MG63 (cell line): ENCODE data around the gene SARNP. TPM values are rescaled to one million over a fixed set of nuclear protein-coding genes. Genes with fewer than 3 reads are reported as not detected.
"Not testable (repeated sequence)": the region's sequence is repeated elsewhere in the genome, so short reads cannot be mapped to it uniquely, and the experiment has no call there.

Experiments used
- DNase-seq: peaks from one replicate; pipeline ENCODE4 v3.0.0-alpha.2; 2020
- H3K27me3 ChIP-seq: fragments of 250-450 bp; sonication (Bioruptor Pico); 2 replicates; pipeline ENCODE4 v1.5.1; 2020; ENCODE audit warnings: mild to moderate bottlenecking, moderate library complexity
- H3K36me3 ChIP-seq: fragments of 250-450 bp; sonication (Bioruptor Pico); 2 replicates; pipeline ENCODE4 v1.5.1; 2020; ENCODE audit warnings: mild to moderate bottlenecking, moderate library complexity
- H3K4me3 ChIP-seq: fragments of 250-450 bp; sonication (Bioruptor Pico); 2 replicates; pipeline ENCODE4 v1.5.1; 2020; ENCODE audit warnings: mild to moderate bottlenecking, moderate library complexity
- H3K9me3 ChIP-seq: fragments of 250-450 bp; sonication (Bioruptor Pico); 2 replicates; pipeline ENCODE4 v1.5.1; 2020; ENCODE audit warnings: mild to moderate bottlenecking, moderate library complexity
- total RNA-seq: library from RNA; depleted of rRNA; stranded (reverse); fragments of >200 nt; shearing (Covaris generic); gene quantifications from 2 replicates; pipeline ENCODE4 v1.2.3, GENCODE V29; 2014; ENCODE audit warnings: low replicate concordance

SARNP gene
- total RNA-seq, 1 experiment from 2014 or later: 142 TPM

GRCh38 chr12:55765736-55766290 is 51.7 kb downstream of the SARNP start:
- no peak for DNase-seq
- Histone ChIP-seq H3K9me3 (no peaks in the 10 kb centered on the region; the same call in 1 of the 2 replicates), H3K36me3 (peaks cover 43% of the 10 kb centered on the region)

GRCh38 chr12:55762646-55763045 is 54.9 kb downstream of the SARNP start:
- H3K36me3 ChIP-seq: peaks cover 57% of the 10 kb centered on the region
- H3K9me3 ChIP-seq: no peaks in the 10 kb centered on the region
- no peak overlapping the region for H3K4me3 ChIP-seq
- DNase-seq: no peak
- no peaks in the 10 kb centered on the region for H3K27me3 ChIP-seq

More at GRCh38 chr12:55765736-55766290, 51.7 kb downstream of the SARNP start:
- Histone ChIP-seq H3K4me3 (no peak overlapping the region), H3K27me3 (no peaks in the 10 kb centered on the region)

- Histone ChIP-seq H3K36me3 (peaks cover 69% of the 10 kb centered on the region), H3K4me3 (no peak overlapping the region), H3K27me3 (no peaks in the 10 kb centered on the region), H3K9me3 (no peaks in the 10 kb centered on the region)
- no peak for DNase-seq
Observed at GRCh38 chr12:55760663-55761062, 56.9 kb downstream of the SARNP start.

GRCh38 chr12:55758575-55758974 is 58.9 kb downstream of the SARNP start:
- not testable (repeated sequence) for H3K27me3 ChIP-seq, H3K4me3 ChIP-seq, DNase-seq, H3K9me3 ChIP-seq
- H3K36me3 ChIP-seq: peaks cover 82% of the 10 kb centered on the region

- H3K9me3 ChIP-seq: no peaks in the 10 kb centered on the region
- H3K36me3 ChIP-seq: peaks cover 86% of the 10 kb centered on the region
- no peaks in the 10 kb centered on the region for H3K27me3 ChIP-seq
- H3K4me3 ChIP-seq: no peak overlapping the region
- no peak for DNase-seq
Observed at GRCh38 chr12:55757701-55758100, 59.8 kb downstream of the SARNP start.

- H3K27me3 ChIP-seq: no peaks in the 10 kb centered on the region
- H3K4me3 ChIP-seq: no peak overlapping the region
- peaks cover 84% of the 10 kb centered on the region for H3K36me3 ChIP-seq
- no peaks in the 10 kb centered on the region for H3K9me3 ChIP-seq
- DNase-seq: no peak
Observed at GRCh38 chr12:55755246-55755645, 62.3 kb downstream of the SARNP start.

GRCh38 chr12:55748230-55748993 is 69.1 kb downstream of the SARNP start:
- no peaks in the 10 kb centered on the region for H3K9me3 ChIP-seq
- peaks cover 26% of the 10 kb centered on the region for H3K36me3 ChIP-seq
- H3K4me3 ChIP-seq: no peak overlapping the region
- DNase-seq: no peak
- no peaks in the 10 kb centered on the region for H3K27me3 ChIP-seq

- no peaks in the 10 kb centered on the region for H3K9me3 ChIP-seq
- no peaks in the 10 kb centered on the region for H3K27me3 ChIP-seq
- no peak for DNase-seq
- H3K36me3 ChIP-seq: peaks cover 10% of the 10 kb centered on the region
- no peak overlapping the region for H3K4me3 ChIP-seq
Observed at GRCh38 chr12:55746913-55747231, 70.7 kb downstream of the SARNP start.

- no peaks in the 10 kb centered on the region for H3K27me3 ChIP-seq
- no peaks in the 10 kb centered on the region for H3K9me3 ChIP-seq
- H3K36me3 ChIP-seq: peaks cover 5% of the 10 kb centered on the region; the same call in 1 of the 2 replicates
- H3K4me3 ChIP-seq: no peak overlapping the region
- no peak for DNase-seq
Observed at GRCh38 chr12:55746174-55746912, 71.2 kb downstream of the SARNP start.

GRCh38 chr12:55745361-55746173 is 72.0 kb downstream of the SARNP start:
- no peaks in the 10 kb centered on the region for H3K9me3 ChIP-seq
- H3K36me3 ChIP-seq: peaks cover 3% of the 10 kb centered on the region; the same call in 1 of the 2 replicates
- no peak overlapping the region for H3K4me3 ChIP-seq
- H3K27me3 ChIP-seq: no peaks in the 10 kb centered on the region
- no peak for DNase-seq

GRCh38 chr12:55744340-55745030 is 73.0 kb downstream of the SARNP start:
- H3K36me3 ChIP-seq: peaks cover 3% of the 10 kb centered on the region; the same call in 1 of the 2 replicates
- no peaks in the 10 kb centered on the region for H3K27me3 ChIP-seq
- H3K4me3 ChIP-seq: peak overlapping the region; percentile 65
- no peak for DNase-seq
- H3K9me3 ChIP-seq: no peaks in the 10 kb centered on the region

- DNase-seq: peak; percentile 65
- Histone ChIP-seq H3K4me3 (peak overlapping the region; percentile 65), H3K27me3 (no peaks in the 10 kb centered on the region), H3K36me3 (no peaks in the 10 kb centered on the region; the same call in 1 of the 2 replicates), H3K9me3 (no peaks in the 10 kb centered on the region)
Observed at GRCh38 chr12:55743406-55744339, 73.9 kb downstream of the SARNP start.

- Histone ChIP-seq H3K4me3 (peak within 1 kb of the TSS; percentile 65), H3K27me3 (no peaks in the 10 kb centered on the region), H3K9me3 (no peaks in the 10 kb centered on the region), H3K36me3 (no peaks in the 10 kb centered on the region; the same call in 1 of the 2 replicates)
- peak; percentile 84 for DNase-seq
Observed at GRCh38 chr12:55742719-55743405, 74.7 kb downstream of the SARNP start, which contains the start of gene GDF11. GDF11 (plus strand) TSS chr12:55743122; CDS start chr12:55743317, 195 bp downstream.

- no peaks in the 10 kb centered on the region for H3K36me3 ChIP-seq
- H3K4me3 ChIP-seq: peak overlapping the region; percentile 38; the same call in 1 of the 2 replicates
- DNase-seq: no peak
- no peaks in the 10 kb centered on the region for H3K27me3 ChIP-seq
- no peaks in the 10 kb centered on the region for H3K9me3 ChIP-seq
Observed at GRCh38 chr12:55741931-55742680, 75.4 kb downstream of the SARNP start.
